Activated CD8-positive, alpha-beta memory T cell treated with anti-CD3 and anti-CD28 coated beads, Interleukin-2, amount 10 ng/mL, durations not matched to agents 7 days and 5 days (primary cell): ENCODE data around the gene ILKAP. TPM values are rescaled to one million over a fixed set of nuclear protein-coding genes. Genes with fewer than 3 reads are reported as not detected.
"Not testable (repeated sequence)": the region's sequence is repeated elsewhere in the genome, so short reads cannot be mapped to it uniquely, and the experiment has no call there.

Experiments used
- ATAC-seq: fragments of 150-1000 bp; cut with Tn5 transposase; one replicate; pipeline ENCODE4 v1.10.0; 2021; ENCODE audit warnings: moderate library complexity
- CTCF ChIA-PET: fragments of 350-600 bp; sonication (Branson Sonifier 250); formaldehyde crosslinking; loops from one replicate; lab custom pipeline; 2021; ENCODE audit warnings: antibody characterized with exemption; lab: Charles Lee
- DNase-seq: peaks from one replicate; pipeline ENCODE4 v3.0.0-alpha.2; 2020
- H3K27ac Mint-ChIP-seq: one replicate; pipeline ENCODE4 v1.8.0; 2021; ENCODE audit warnings: mild to moderate bottlenecking, mixed read lengths
- H3K27me3 Mint-ChIP-seq: one replicate; pipeline ENCODE4 v1.8.0; 2021; ENCODE audit warnings: mixed read lengths
- H3K36me3 Mint-ChIP-seq: one replicate; pipeline ENCODE4 v1.8.0; 2021; ENCODE audit warnings: mild to moderate bottlenecking, mixed read lengths
- H3K4me1 Mint-ChIP-seq: one replicate; pipeline ENCODE4 v1.8.0; 2021; ENCODE audit warnings: mixed read lengths
- H3K4me3 Mint-ChIP-seq: one replicate; pipeline ENCODE4 v1.8.0; 2021; ENCODE audit warnings: mild to moderate bottlenecking, moderate library complexity, mixed read lengths
- H3K9me3 Mint-ChIP-seq: one replicate; pipeline ENCODE4 v1.8.0; 2022; ENCODE audit warnings: low read depth, mixed read lengths
- total RNA-seq, 2 experiments: library from RNA; stranded (reverse); gene quantifications; one replicate each; pipeline ENCODE4 v1.2.3, GENCODE V29; 2021

Gene ILKAP
- total RNA-seq, 2 experiments from 2014 or later, result 52.6 to 61.7 TPM

- Mint-ChIP-seq H3K27ac (no peak overlapping the region), H3K27me3 (no peaks in the 10 kb centered on the region), H3K4me3 (no peak overlapping the region), H3K36me3 (peaks cover 24% of the 10 kb centered on the region), H3K4me1 (no peaks in the 10 kb centered on the region), H3K9me3 (no peaks in the 10 kb centered on the region)
- ATAC-seq (no peak), DNase-seq (no peak)
- CTCF ChIA-PET, result interaction anchor here (0.6 kb wide), 1 partner anchor 581 kb away, joined by 3 read pairs; the partner anchor contains the start of gene RAB17
These were observed 31.8 kb downstream of the ILKAP start for GRCh38 chr2:238171575-238172187.

DNA sequence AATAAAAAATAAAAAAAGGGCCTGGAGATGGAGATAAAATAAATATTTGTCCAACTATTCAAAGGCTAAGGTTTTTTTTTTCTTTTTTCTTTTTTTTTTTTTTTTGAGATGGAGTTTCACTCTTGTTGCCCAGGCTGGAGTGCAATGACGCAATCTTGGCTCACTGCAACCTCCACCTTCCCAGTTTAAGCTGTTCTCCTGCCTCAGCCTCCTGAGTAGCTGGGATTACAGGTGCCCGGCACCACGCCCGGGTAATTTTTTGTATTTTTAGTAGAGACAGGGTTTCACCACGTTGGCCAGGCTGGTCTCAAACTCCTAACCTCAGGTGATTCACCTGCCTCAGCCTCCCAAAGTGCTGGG is 32.4 kb downstream of the ILKAP start:
- H3K27me3 Mint-ChIP-seq, H3K4me3 Mint-ChIP-seq, H3K4me1 Mint-ChIP-seq, ATAC-seq, H3K9me3 Mint-ChIP-seq, DNase-seq, H3K27ac Mint-ChIP-seq: not testable (repeated sequence)
- peaks cover 21% of the 10 kb centered on the region for H3K36me3 Mint-ChIP-seq
- CTCF ChIA-PET, result interaction anchor here (0.6 kb wide), 1 partner anchor 580 kb away, joined by 3 read pairs; the partner anchor contains the start of gene RAB17

GRCh38 chr2:238170386-238171071 is 33.0 kb downstream of the ILKAP start:
- Mint-ChIP-seq H3K27ac (no peak overlapping the region), H3K27me3 (no peaks in the 10 kb centered on the region), H3K9me3 (no peaks in the 10 kb centered on the region), H3K4me1 (no peaks in the 10 kb centered on the region), H3K4me3 (no peak overlapping the region), H3K36me3 (peaks cover 21% of the 10 kb centered on the region)
- CTCF ChIA-PET, result no interaction called here
- DNase-seq, result no peak
- ATAC-seq, result no peak

DNA sequence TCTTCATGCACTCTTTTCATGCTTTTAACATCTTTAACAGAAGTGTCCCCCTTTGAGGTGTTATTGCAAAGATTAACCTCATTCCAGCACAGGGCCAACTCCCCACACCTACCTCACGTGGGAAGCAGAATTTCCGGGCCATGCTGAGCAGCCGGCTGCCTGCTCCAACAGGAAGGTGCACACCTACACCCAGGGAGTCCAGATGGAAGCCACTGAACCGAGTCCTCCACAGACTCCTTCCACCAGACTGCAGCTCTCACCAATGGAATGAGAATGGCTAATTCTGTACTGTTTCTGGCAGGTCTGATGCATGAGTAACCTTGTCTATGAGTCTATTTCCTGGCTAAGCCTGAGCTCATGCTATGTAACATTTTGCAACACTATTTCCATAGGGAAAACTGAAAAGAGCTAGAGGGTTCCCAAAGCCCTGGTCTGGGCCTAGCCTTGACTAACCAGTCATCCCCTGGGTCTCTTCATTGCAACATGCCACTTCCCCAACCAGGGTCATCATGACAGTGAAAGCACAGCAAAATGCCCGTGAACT is 33.7 kb downstream of the ILKAP start:
- H3K27ac Mint-ChIP-seq, result no peak overlapping the region
- H3K4me3 Mint-ChIP-seq, result no peak overlapping the region
- H3K36me3 Mint-ChIP-seq, result peaks cover 21% of the 10 kb centered on the region
- DNase-seq (no peak), ATAC-seq (no peak)
- CTCF ChIA-PET, result no interaction called here
- no peaks in the 10 kb centered on the region for H3K4me1 Mint-ChIP-seq
- H3K27me3 Mint-ChIP-seq, result peaks cover 4% of the 10 kb centered on the region
- no peaks in the 10 kb centered on the region for H3K9me3 Mint-ChIP-seq

DNA sequence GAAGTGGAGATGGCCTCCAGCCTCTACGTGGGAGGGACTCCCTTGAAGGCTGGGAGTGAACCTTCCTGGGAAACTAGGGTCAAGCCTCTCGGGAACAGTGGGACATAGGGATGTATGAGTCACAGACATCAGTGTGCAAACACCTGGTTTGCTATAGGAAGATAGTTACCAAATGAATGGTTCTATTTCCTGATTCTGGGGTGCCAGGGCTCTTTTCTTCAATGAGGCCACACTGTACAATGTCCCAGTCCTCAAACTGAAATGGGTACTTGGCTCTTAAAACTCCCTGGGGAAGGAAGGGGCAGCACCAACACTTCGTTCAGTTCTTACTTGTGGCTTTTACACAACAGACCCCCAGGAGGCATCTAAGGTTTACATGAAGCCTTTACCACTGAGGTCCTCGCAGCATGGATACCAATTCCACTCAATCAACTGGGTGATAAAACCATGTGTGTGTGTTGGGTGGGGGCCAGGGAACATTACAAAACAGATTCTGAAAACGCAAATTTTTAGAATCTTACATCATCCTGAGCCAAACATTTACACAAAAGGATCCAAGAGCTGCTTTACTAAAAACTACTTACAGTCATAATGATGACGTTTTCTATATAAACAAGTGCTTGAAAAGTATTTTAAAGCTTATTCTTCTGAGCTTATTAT is 34.3 kb downstream of the ILKAP start:
- ATAC-seq (no peak), DNase-seq (no peak)
- no peaks in the 10 kb centered on the region for H3K4me1 Mint-ChIP-seq
- no peak overlapping the region for H3K4me3 Mint-ChIP-seq
- peaks cover 21% of the 10 kb centered on the region for H3K36me3 Mint-ChIP-seq
- H3K9me3 Mint-ChIP-seq, result no peaks in the 10 kb centered on the region
- no peak overlapping the region for H3K27ac Mint-ChIP-seq
- H3K27me3 Mint-ChIP-seq, result peaks cover 10% of the 10 kb centered on the region
- CTCF ChIA-PET, result no interaction called here

DNA sequence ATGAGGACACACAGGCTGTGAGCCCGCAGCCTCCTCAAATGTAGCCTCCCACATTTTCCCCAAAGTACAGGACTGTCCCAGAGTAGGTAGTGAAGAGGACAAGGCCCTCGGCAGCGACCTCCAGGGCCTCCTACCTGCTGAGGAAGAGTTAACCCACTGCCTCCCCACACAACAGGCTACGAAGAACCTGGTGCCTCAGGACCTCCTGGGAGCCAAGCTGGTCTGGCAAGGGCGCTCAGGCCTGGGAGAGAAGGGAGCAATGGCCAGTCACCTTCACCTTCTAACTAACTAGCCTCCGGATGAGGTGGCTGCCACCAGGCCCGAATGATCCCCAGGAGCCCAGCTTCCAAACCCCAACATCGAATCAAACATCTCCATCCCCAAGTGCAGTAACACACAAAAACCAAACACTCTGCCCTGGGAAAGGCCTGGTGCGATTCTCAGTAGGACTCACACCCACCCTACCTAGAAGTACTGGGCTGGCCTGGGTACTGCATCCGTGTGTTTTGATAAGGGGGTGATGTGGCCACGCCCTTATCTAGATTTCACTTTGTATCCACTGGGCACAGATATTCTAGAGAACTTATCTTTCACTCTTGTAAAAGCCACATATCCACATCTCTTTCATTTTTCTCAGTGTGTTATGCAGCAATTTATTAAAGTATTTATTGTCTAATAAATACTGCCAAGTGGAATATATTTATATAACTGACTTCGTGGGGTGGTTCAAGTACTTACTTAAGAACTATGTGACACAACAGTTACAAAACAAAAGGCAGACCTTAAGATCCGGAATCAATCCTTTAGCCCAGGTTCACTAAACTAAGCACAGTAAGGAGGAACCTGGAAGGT is 35.1 kb downstream of the ILKAP start:
- Mint-ChIP-seq H3K36me3 (peaks cover 20% of the 10 kb centered on the region), H3K4me3 (no peak overlapping the region), H3K9me3 (no peaks in the 10 kb centered on the region), H3K4me1 (no peaks in the 10 kb centered on the region), H3K27ac (no peak overlapping the region), H3K27me3 (peaks cover 11% of the 10 kb centered on the region)
- DNase-seq (no peak), ATAC-seq (no peak)
- CTCF ChIA-PET, result no interaction called here

- DNase-seq (no peak), ATAC-seq (no peak)
- peaks cover 16% of the 10 kb centered on the region for H3K27me3 Mint-ChIP-seq
- H3K4me1 Mint-ChIP-seq, result no peaks in the 10 kb centered on the region
- H3K27ac Mint-ChIP-seq, result no peak overlapping the region
- H3K36me3 Mint-ChIP-seq, result peaks cover 19% of the 10 kb centered on the region
- H3K9me3 Mint-ChIP-seq, result no peaks in the 10 kb centered on the region
- CTCF ChIA-PET, result no interaction called here
- no peak overlapping the region for H3K4me3 Mint-ChIP-seq
These were observed 35.7 kb downstream of the ILKAP start for GRCh38 chr2:238167761-238168160.

DNA sequence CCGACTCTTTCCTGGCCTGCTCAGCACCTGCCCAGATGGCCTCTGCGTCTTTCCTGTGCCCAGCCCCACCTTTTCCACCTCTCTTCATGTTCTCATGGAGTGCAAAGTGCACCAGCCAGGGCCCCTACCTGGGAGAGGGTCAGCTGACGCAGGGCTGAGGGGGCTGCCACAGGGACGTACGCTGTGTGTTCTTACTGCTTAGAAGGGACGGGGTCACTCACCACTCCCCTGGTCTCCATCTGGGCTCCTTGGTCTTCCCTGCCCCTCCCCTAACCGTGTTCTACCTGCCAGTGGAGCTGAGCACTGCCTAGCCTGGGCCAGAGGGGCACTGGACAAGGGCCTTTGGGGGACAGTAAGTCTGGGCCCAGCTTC is 36.2 kb downstream of the ILKAP start:
- Mint-ChIP-seq H3K4me1 (no peaks in the 10 kb centered on the region), H3K27ac (no peak overlapping the region), H3K9me3 (no peaks in the 10 kb centered on the region), H3K36me3 (peaks cover 17% of the 10 kb centered on the region), H3K4me3 (no peak overlapping the region), H3K27me3 (peaks cover 19% of the 10 kb centered on the region)
- DNase-seq (no peak), ATAC-seq (no peak)
- CTCF ChIA-PET, result no interaction called here

DNA sequence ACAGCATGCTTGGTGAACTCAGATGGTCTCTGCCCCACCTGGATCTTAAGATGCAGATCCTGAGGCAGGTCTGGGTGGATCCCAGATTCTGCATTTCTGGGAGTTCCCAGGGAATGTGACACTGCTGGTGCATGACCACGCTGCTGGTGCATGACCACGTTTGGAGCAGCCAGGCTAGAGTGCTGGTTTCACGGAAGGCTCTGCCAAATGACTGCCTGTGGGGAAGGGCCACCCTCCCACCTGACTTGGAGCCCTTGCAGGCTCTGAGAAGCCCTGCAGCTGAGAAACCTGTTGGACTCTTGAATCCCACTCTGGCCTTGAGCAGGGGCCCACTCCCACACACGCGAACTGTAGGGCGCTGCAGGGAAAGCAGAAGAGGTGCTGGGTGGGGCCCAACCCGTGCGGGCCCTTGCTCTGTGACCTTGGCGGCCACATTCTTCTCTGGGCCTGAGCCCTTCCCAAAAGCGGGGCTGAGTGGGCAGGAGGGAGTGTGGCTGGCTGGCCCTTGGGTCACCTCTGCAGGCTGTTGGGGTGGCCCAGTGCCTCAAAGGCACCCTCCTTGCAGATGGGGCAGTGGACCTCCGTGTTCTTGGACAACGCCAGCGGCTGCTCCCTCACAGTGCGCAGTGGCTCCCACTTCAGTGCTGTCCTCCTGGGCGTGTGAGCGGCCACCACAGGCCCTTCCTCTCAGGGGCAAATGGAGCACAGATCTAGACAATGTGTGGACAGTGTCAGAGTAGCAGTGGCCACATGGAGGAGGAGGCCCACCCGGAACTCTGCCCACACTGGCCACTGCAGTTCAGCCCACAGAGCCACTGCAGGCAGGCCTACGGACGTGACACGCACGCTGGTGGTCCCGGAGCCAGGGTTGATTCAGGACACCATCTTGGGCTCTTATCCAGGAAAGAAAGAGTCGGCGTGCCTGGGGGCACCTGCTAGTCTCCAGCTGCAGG is 36.8 kb downstream of the ILKAP start:
- Mint-ChIP-seq H3K4me1 (no peaks in the 10 kb centered on the region), H3K36me3 (peaks cover 13% of the 10 kb centered on the region), H3K27ac (no peak overlapping the region), H3K27me3 (peaks cover 24% of the 10 kb centered on the region), H3K9me3 (no peaks in the 10 kb centered on the region), H3K4me3 (no peak overlapping the region)
- DNase-seq (no peak), ATAC-seq (no peak)
- CTCF ChIA-PET, result no interaction called here

DNA sequence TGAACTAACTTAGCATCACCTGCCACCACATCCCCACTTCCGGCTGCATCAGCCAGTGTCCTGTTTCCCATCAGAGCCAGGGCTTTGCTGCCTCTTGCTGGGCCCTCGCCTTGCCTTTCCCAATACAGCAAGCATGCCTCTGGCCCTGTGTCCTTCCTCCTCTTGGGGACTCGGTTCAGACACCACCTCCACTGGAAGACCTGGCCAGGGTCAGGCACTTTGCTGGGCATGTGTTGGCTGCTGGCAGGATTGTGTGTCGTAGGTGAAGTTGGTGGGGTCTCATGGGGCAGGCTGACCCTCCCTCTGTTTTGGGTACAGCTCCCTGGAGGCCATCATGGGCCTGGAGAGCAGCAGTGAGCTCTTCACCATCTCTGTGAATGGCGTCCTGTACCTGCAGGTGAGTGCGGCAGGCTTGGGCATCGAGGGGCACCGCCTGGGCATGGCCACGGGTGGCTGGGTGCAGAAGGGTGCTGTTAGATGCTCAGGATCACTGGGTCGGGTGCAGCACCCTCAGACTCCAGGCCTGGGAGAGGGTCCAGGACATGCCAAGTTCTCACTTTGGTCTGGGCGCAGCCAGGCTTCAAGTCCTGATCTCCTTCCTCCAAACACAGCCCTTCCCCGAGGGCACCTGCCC is 38.1 kb downstream of the ILKAP start:
- H3K27me3 Mint-ChIP-seq, result peaks cover 34% of the 10 kb centered on the region
- peaks cover 7% of the 10 kb centered on the region for H3K36me3 Mint-ChIP-seq
- no peaks in the 10 kb centered on the region for H3K4me1 Mint-ChIP-seq
- CTCF ChIA-PET, result no interaction called here
- DNase-seq (no peak), ATAC-seq (no peak)
- H3K27ac Mint-ChIP-seq, result no peak overlapping the region
- no peak overlapping the region for H3K4me3 Mint-ChIP-seq
- no peaks in the 10 kb centered on the region for H3K9me3 Mint-ChIP-seq

DNA sequence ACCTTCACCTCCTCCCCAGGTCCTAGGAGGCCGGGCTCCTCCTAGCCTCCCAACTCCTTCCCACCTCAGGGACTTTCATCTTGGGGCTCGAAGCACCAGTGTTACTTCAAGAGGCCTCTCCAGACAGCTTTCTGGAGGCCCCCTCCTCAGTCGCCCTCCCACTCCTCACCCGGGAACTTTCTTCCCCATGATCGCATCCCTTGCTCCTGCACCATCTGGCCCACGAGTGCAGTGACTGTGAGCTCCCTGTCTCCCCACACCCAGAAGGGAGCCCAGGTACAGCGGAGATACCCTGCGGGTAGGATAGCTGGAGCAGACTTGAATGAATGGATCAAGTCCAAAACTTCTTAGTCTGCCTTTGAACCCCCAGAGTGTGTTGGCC is 38.6 kb downstream of the ILKAP start:
- no peak overlapping the region for H3K4me3 Mint-ChIP-seq
- H3K4me1 Mint-ChIP-seq, result no peaks in the 10 kb centered on the region
- H3K36me3 Mint-ChIP-seq, result peaks cover 4% of the 10 kb centered on the region
- H3K27ac Mint-ChIP-seq, result no peak overlapping the region
- ATAC-seq (no peak), DNase-seq (no peak)
- CTCF ChIA-PET, result no interaction called here
- no peaks in the 10 kb centered on the region for H3K9me3 Mint-ChIP-seq
- peaks cover 38% of the 10 kb centered on the region for H3K27me3 Mint-ChIP-seq
